HG02759 (cell line): ENCODE data around the gene NKD2.

Experiments used
- ATAC-seq: cut with Tn5 transposase; IDR thresholded peaks from one replicate; pipeline ENCODE4 v1.9.1; 2021; ENCODE audit warnings: mild to moderate bottlenecking, moderate library complexity; ENCODE audit not compliant: unreplicated experiment

The NKD2 gene

GRCh38 chr5:1028481-1029281, 20.1 kb downstream of the NKD2 start:
- no peak for ATAC-seq

GRCh38 chr5:1029282-1029944, 20.8 kb downstream of the NKD2 start:
- ATAC-seq, result no peak

- no peak for ATAC-seq
Observed at GRCh38 chr5:1029945-1030625, 21.5 kb downstream of the NKD2 start.

- no peak for ATAC-seq
Observed at GRCh38 chr5:1030801-1031271, 22.2 kb downstream of the NKD2 start.

GRCh38 chr5:1031306-1031959, 22.8 kb downstream of the NKD2 start:
- ATAC-seq, result no peak

- no peak for ATAC-seq
Observed at GRCh38 chr5:1032011-1032410, 23.4 kb downstream of the NKD2 start.

GRCh38 chr5:1032551-1033027, 24.0 kb downstream of the NKD2 start:
- no peak for ATAC-seq

- ATAC-seq, result no peak
Observed at GRCh38 chr5:1033178-1033577, 24.6 kb downstream of the NKD2 start.

GRCh38 chr5:1033606-1034420, 25.2 kb downstream of the NKD2 start:
- no peak for ATAC-seq

- no peak for ATAC-seq
Observed at GRCh38 chr5:1034421-1034905, 25.9 kb downstream of the NKD2 start.

- no peak for ATAC-seq
Observed at GRCh38 chr5:1034986-1035385, 26.4 kb downstream of the NKD2 start.

GRCh38 chr5:1035421-1036405, 27.1 kb downstream of the NKD2 start:
- ATAC-seq, result no peak

GRCh38 chr5:1036504-1037122, 28.0 kb downstream of the NKD2 start:
- no peak for ATAC-seq

- no peak for ATAC-seq
Observed at GRCh38 chr5:1037123-1037670, 28.6 kb downstream of the NKD2 start.

GRCh38 chr5:1037671-1038416, 29.2 kb downstream of the NKD2 start:
- no peak for ATAC-seq

- no peak for ATAC-seq
Observed at GRCh38 chr5:1038417-1039209, 30.0 kb downstream of the NKD2 start.

- ATAC-seq, result no peak
Observed at GRCh38 chr5:1039210-1039548, 30.6 kb downstream of the NKD2 start.
